Mesendoderm (in vitro differentiated cells): Measurements from ENCODE around the gene BBS4.
"Not testable (repeated sequence)": the region's sequence is repeated elsewhere in the genome, so short reads cannot be mapped to it uniquely, and the experiment has no call there.

Source experiments
- DNase-seq: peaks from one replicate; pipeline ENCODE4 v3.0.0; 2013
- H2AK5ac ChIP-seq: 2 replicates; pipeline ENCODE4 v1.6.1; 2013; ENCODE audit warnings: low read length, inconsistent platforms
- H2BK120ac ChIP-seq: 2 replicates; pipeline ENCODE4 v1.6.1; 2013; ENCODE audit warnings: low read depth, mild to moderate bottlenecking, low read length, moderate library complexity, mixed read lengths
- H2BK15ac ChIP-seq: replicated peaks from 2 replicates; pipeline ENCODE4 v1.6.1; 2013; ENCODE audit warnings: low read depth, mild to moderate bottlenecking, moderate library complexity
- H2BK5ac ChIP-seq: 2 replicates; pipeline ENCODE4 v1.6.1; 2013; ENCODE audit warnings: low read length, inconsistent platforms
- H3K18ac ChIP-seq: 2 replicates; pipeline ENCODE4 v1.6.1; 2013; ENCODE audit warnings: mild to moderate bottlenecking, low read length, mixed read lengths
- H3K23ac ChIP-seq: one replicate; pipeline ENCODE4 v1.6.1; 2013; ENCODE audit warnings: low read length
- H3K27ac ChIP-seq: 2 replicates; pipeline ENCODE4 v1.5.1; 2013; ENCODE audit warnings: low read depth, mild to moderate bottlenecking, inconsistent platforms, low read length, moderate library complexity
- H3K27me3 ChIP-seq: 2 replicates; pipeline ENCODE4 v1.6.1; 2013; ENCODE audit warnings: low read length, control low read depth, mild to moderate bottlenecking, inconsistent platforms; ENCODE audit not compliant: insufficient read depth, poor library complexity
- H3K36me3 ChIP-seq: 2 replicates; pipeline ENCODE4 v1.6.1; 2013; ENCODE audit warnings: low read length, inconsistent platforms; ENCODE audit not compliant: control insufficient read depth, insufficient read depth
- H3K4ac ChIP-seq: one replicate; pipeline ENCODE4 v1.6.1; 2013; ENCODE audit warnings: low read depth, mild to moderate bottlenecking, low read length, moderate library complexity
- H3K4me1 ChIP-seq: 2 replicates; pipeline ENCODE4 v1.6.1; 2013; ENCODE audit warnings: low read depth, low read length, inconsistent platforms; ENCODE audit not compliant: control insufficient read depth
- H3K4me2 ChIP-seq: 2 replicates; pipeline ENCODE4 v1.6.1; 2013; ENCODE audit warnings: low read length
- H3K4me3 ChIP-seq: 2 replicates; pipeline ENCODE4 v1.5.1; 2013; ENCODE audit warnings: mild to moderate bottlenecking, low read length
- H3K56ac ChIP-seq: one replicate; pipeline ENCODE4 v1.6.1; 2013; ENCODE audit warnings: low read length
- H3K79me1 ChIP-seq: 2 replicates; pipeline ENCODE4 v1.6.1; 2013; ENCODE audit warnings: low read length, inconsistent platforms
- H3K79me2 ChIP-seq: 2 replicates; pipeline ENCODE4 v1.6.1; 2013; ENCODE audit warnings: mild to moderate bottlenecking, low read length; ENCODE audit not compliant: control insufficient read depth, insufficient read depth
- H3K9ac ChIP-seq: 2 replicates; pipeline ENCODE4 v1.6.1; 2013; ENCODE audit warnings: low read length, inconsistent platforms
- H4K5ac ChIP-seq: one replicate; pipeline ENCODE4 v1.6.1; 2013; ENCODE audit warnings: low read length
- H4K8ac ChIP-seq: one replicate; pipeline ENCODE4 v1.6.1; 2013; ENCODE audit warnings: low read depth, mild to moderate bottlenecking, control low read depth, low read length, moderate library complexity
- WGBS: extraction: QIAGEN DNeasy Blood & Tissue Kit; methylation state at CpG from one replicate; pipeline ENCODE4 v1.1.7; 2013; ENCODE audit warnings: low lambda C conversion rate, missing lambda C conversion rate; ENCODE audit not compliant: insufficient coverage; ENCODE audit errors: extremely low coverage; 5-methylcytosine and 5-hydroxymethylcytosine counted together

BBS4 gene

DNA sequence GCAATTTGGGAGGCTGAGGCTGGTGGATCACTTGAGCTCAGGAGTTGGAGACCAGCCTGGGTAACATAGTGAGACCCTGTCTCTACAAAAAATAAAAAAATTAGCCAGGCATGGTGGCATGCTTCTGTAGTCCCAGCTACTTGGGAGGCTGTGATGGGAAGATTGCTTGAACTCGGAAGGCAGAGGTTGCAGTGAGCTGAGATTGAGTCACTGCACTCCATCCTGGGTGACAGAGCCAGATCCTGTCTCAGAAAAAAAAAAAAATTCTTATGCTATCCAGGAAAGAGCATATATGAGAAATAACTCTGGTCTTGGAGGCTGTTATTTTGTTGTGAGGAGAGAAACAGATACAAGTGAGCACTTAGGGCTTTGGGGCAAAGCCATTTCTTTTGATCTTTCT, 42.2 kb downstream of the BBS4 start:
- H4K8ac ChIP-seq, H3K27me3 ChIP-seq, H4K5ac ChIP-seq, H3K36me3 ChIP-seq, H3K4me1 ChIP-seq, H3K23ac ChIP-seq, H3K18ac ChIP-seq, H3K4ac ChIP-seq, H3K79me1 ChIP-seq, H3K79me2 ChIP-seq, H2BK120ac ChIP-seq, H3K4me3 ChIP-seq, H2BK5ac ChIP-seq, H3K9ac ChIP-seq, H2BK15ac ChIP-seq, H3K56ac ChIP-seq, H2AK5ac ChIP-seq, DNase-seq, H3K27ac ChIP-seq, H3K4me2 ChIP-seq: not testable (repeated sequence)
- WGBS = no CpG with 5 or more reads among the region's 1 CpG

- Histone ChIP-seq H3K27ac (no peak overlapping the region), H3K4me3 (no peak overlapping the region), H3K4ac (no peak overlapping the region), H3K79me2 (no peaks in the 10 kb centered on the region), H4K8ac (no peak overlapping the region), H2BK5ac (no peak overlapping the region), H3K27me3 (no peaks in the 10 kb centered on the region), H2AK5ac (no peak overlapping the region), H3K79me1 (no peaks in the 10 kb centered on the region), H2BK120ac (no peak overlapping the region), H3K9ac (no peak overlapping the region), H3K36me3 (no peaks in the 10 kb centered on the region), H2BK15ac (no peak overlapping the region), H3K56ac (no peak overlapping the region), H3K18ac (no peak overlapping the region), H3K4me1 (no peaks in the 10 kb centered on the region), H4K5ac (no peak overlapping the region), H3K23ac (no peak overlapping the region), H3K4me2 (no peak overlapping the region)
- WGBS = no CpG with 5 or more reads among the region's 1 CpG
- no peak for DNase-seq
These were observed 42.8 kb downstream of the BBS4 start for GRCh38 chr15:72728821-72729220.

DNA sequence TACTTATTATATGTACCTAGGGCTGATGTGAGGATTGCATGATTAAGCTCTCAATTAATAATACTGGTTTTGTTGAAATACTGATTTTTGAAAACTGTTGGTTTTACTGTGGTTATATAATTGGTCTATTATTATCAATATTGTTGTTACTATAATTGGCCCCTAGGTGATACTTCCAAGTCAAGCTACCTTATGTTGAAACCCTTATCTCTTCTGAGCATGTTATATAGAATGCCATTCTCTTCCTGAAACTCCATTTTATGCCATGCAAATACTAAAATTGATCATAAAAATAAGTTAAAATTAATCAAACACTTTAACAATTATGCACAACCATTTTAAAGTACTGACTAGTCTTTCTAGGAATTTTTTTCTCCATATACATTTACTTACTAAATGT, 46.1 kb downstream of the BBS4 start:
- Histone ChIP-seq H2AK5ac (no peak overlapping the region), H3K4me3 (no peak overlapping the region), H3K4me2 (no peak overlapping the region), H4K8ac (no peak overlapping the region), H3K56ac (no peak overlapping the region), H3K27ac (no peak overlapping the region), H3K4me1 (no peaks in the 10 kb centered on the region), H3K9ac (no peak overlapping the region), H4K5ac (no peak overlapping the region), H3K79me1 (no peaks in the 10 kb centered on the region), H2BK5ac (no peak overlapping the region), H3K4ac (no peak overlapping the region), H2BK15ac (no peak overlapping the region), H3K18ac (no peak overlapping the region), H3K36me3 (peaks cover 5% of the 10 kb centered on the region), H2BK120ac (no peak overlapping the region), H3K27me3 (no peaks in the 10 kb centered on the region), H3K79me2 (no peaks in the 10 kb centered on the region), H3K23ac (no peak overlapping the region)
- DNase-seq = no peak

GRCh38 chr15:72732516-72732915, 46.5 kb downstream of the BBS4 start:
- H2BK120ac ChIP-seq = no peak overlapping the region
- H3K79me1 ChIP-seq = no peaks in the 10 kb centered on the region
- no peak overlapping the region for H3K4me2 ChIP-seq
- DNase-seq = peak; percentile 4
- no peak overlapping the region for H3K23ac ChIP-seq
- H2AK5ac ChIP-seq = no peak overlapping the region
- no peaks in the 10 kb centered on the region for H3K27me3 ChIP-seq
- no peak overlapping the region for H2BK15ac ChIP-seq
- H3K27ac ChIP-seq = no peak overlapping the region
- no peak overlapping the region for H4K8ac ChIP-seq
- H3K56ac ChIP-seq = no peak overlapping the region
- no peaks in the 10 kb centered on the region for H3K4me1 ChIP-seq
- no peak overlapping the region for H4K5ac ChIP-seq
- H3K4me3 ChIP-seq = no peak overlapping the region
- H3K79me2 ChIP-seq = no peaks in the 10 kb centered on the region
- peaks cover 7% of the 10 kb centered on the region for H3K36me3 ChIP-seq
- no peak overlapping the region for H3K9ac ChIP-seq
- WGBS = no CpG with 5 or more reads among the region's 4 CpGs
- H3K18ac ChIP-seq = no peak overlapping the region
- no peak overlapping the region for H3K4ac ChIP-seq
- H2BK5ac ChIP-seq = no peak overlapping the region

DNA sequence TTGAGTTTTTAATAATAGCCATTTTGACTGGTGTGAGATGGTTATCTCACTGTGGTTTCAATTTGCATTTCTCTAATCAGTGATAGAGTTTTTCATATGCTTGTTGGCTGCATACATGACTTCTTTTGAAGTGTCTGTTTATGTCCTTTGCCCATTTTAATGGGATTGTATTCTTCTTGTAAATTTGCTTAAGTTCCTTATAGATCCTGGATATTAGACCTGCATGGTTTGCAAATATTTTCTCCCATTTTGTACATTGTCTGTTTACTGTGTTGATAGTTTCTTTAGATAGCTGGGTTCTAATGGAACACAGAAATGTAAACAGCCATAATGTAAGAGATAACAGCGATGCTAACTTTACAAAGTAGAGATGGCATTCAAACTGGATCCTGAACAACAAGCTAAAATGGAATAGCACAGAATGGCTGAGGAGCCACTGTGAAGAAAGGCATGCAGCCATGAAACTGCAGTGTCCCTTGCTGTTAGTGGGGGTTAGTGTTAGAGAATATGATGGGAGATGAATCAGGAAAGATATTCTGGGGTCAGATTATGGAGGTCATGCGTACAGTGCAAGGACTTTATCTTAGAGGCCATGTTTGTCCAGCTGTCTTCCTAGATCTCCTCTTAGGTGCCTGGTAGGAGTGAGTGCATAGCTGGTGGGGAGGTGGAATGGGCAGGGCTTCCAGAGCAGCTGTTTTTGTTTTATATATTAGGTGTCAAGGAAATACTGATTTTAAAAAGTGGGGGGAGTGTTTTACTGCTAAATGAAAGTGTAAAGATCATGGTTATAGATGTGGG, 48.1 kb downstream of the BBS4 start:
- H3K18ac ChIP-seq = no peak overlapping the region
- H3K79me2 ChIP-seq = no peaks in the 10 kb centered on the region
- H3K36me3 ChIP-seq = peaks cover 7% of the 10 kb centered on the region
- H3K79me1 ChIP-seq = no peaks in the 10 kb centered on the region
- DNase-seq = no peak
- no peak overlapping the region for H4K5ac ChIP-seq
- H3K4ac ChIP-seq = no peak overlapping the region
- no peak overlapping the region for H2AK5ac ChIP-seq
- H3K4me3 ChIP-seq = no peak overlapping the region
- no peaks in the 10 kb centered on the region for H3K4me1 ChIP-seq
- H3K4me2 ChIP-seq = no peak overlapping the region
- no peaks in the 10 kb centered on the region for H3K27me3 ChIP-seq
- no peak overlapping the region for H4K8ac ChIP-seq
- H2BK120ac ChIP-seq = no peak overlapping the region
- no peak overlapping the region for H3K23ac ChIP-seq
- H2BK5ac ChIP-seq = no peak overlapping the region
- H3K27ac ChIP-seq = no peak overlapping the region
- H3K56ac ChIP-seq = no peak overlapping the region
- no peak overlapping the region for H2BK15ac ChIP-seq
- no peak overlapping the region for H3K9ac ChIP-seq
- no CpG with 5 or more reads among the region's 2 CpGs for WGBS

GRCh38 chr15:72735111-72735510, 49.1 kb downstream of the BBS4 start:
- WGBS = no CpG with 5 or more reads among the region's 2 CpGs
- H3K4me1 ChIP-seq = no peaks in the 10 kb centered on the region
- H2AK5ac ChIP-seq = no peak overlapping the region
- H3K4me2 ChIP-seq = no peak overlapping the region
- DNase-seq = no peak
- no peaks in the 10 kb centered on the region for H3K27me3 ChIP-seq
- H3K27ac ChIP-seq = no peak overlapping the region
- peaks cover 7% of the 10 kb centered on the region for H3K36me3 ChIP-seq
- no peaks in the 10 kb centered on the region for H3K79me1 ChIP-seq
- no peak overlapping the region for H3K4ac ChIP-seq
- no peak overlapping the region for H2BK120ac ChIP-seq
- H2BK15ac ChIP-seq = no peak overlapping the region
- H3K56ac ChIP-seq = no peak overlapping the region
- no peak overlapping the region for H4K8ac ChIP-seq
- H3K4me3 ChIP-seq = no peak overlapping the region
- no peak overlapping the region for H2BK5ac ChIP-seq
- H3K23ac ChIP-seq = no peak overlapping the region
- no peak overlapping the region for H3K18ac ChIP-seq
- H3K79me2 ChIP-seq = no peaks in the 10 kb centered on the region
- H4K5ac ChIP-seq = no peak overlapping the region
- H3K9ac ChIP-seq = no peak overlapping the region
